T-cell (primary cell): ENCODE data around the gene GAB4. TPM values are rescaled to one million over a fixed set of nuclear protein-coding genes. Genes with fewer than 3 reads are reported as not detected.

Experiments
- ATAC-seq, 4 experiments: fragments of 200-7000 bp in 3 of 4; fragments of 150-1000 bp in 1 of 4; cut with Tn5 transposase; replicated peaks in 1 of 4; 1 replicate in 3 of 4; 2 replicates in 1 of 4; pipeline ENCODE4 v1.10.0; 2021; ENCODE audit warnings: moderate library complexity in 3 of 4, mild to moderate bottlenecking in 2 of 4, moderate number of reproducible peaks in 1 of 4
- CTCF ChIA-PET, 2 donors: fragments of 300-600 bp; sonication (Branson Sonifier 250); formaldehyde crosslinking; loops; one replicate each; lab custom pipeline; 2022; ENCODE audit warnings: antibody characterized with exemption in 2 of 2; lab: Charles Lee
- POLR2A ChIA-PET, 2 donors: fragments of 300-600 bp; sonication (Branson Sonifier 250); formaldehyde crosslinking; loops; one replicate each; lab custom pipeline; 2022; ENCODE audit warnings: antibody characterized with exemption in 2 of 2; lab: Charles Lee
- DNase-seq, 35 experiments: peaks; one replicate each; pipeline versions ENCODE4 v3.0.0 to v3.0.0-alpha.2; 2013 to 2023
- H3K27ac ChIP-seq: one replicate; pipeline ENCODE4 v1.5.1; 2013; ENCODE audit warnings: low read length
- H3K27me3 ChIP-seq, 2 experiments: replicated peaks in 1 of 2; 1 replicate in 1 of 2; 2 replicates in 1 of 2; pipeline versions ENCODE4 v1.6.1 to v1.7.0; 2013; ENCODE audit warnings: low read length in 1 of 2, mixed read lengths in 1 of 2; ENCODE audit not compliant: control insufficient read depth in 2 of 2, insufficient read depth in 2 of 2; ENCODE audit errors: extremely low read depth in 1 of 2
- H3K36me3 ChIP-seq, 2 donors: 1 replicate in 1 of 2; 2 replicates in 1 of 2; pipeline versions ENCODE4 v1.6.1 to v1.7.0; 2013; ENCODE audit warnings: low read length in 1 of 2; ENCODE audit not compliant: control insufficient read depth in 2 of 2, insufficient read depth in 1 of 2; ENCODE audit errors: extremely low read depth in 1 of 2
- H3K4me1 ChIP-seq, 2 experiments: 1 replicate in 1 of 2; 2 replicates in 1 of 2; pipeline versions ENCODE4 v1.6.1 to v1.7.0; 2013; ENCODE audit warnings: low read length in 2 of 2, mixed read lengths in 1 of 2; ENCODE audit not compliant: insufficient read depth in 2 of 2, control insufficient read depth in 1 of 2; ENCODE audit errors: extremely low read depth in 1 of 2
- H3K4me3 ChIP-seq, 2 donors: 1 replicate in 1 of 2; 2 replicates in 1 of 2; pipeline versions ENCODE4 v1.5.1 to v1.7.0; 2013; ENCODE audit warnings: mild to moderate bottlenecking in 2 of 2, low read length in 1 of 2, moderate library complexity in 1 of 2; ENCODE audit not compliant: control insufficient read depth in 1 of 2; ENCODE audit errors: extremely low read depth in 1 of 2
- H3K9me3 ChIP-seq: 2 replicates; pipeline ENCODE4 v1.7.0; 2013
- H3K27ac Mint-ChIP-seq, 2 donors: one replicate each; pipeline ENCODE4 v1.8.0; 2020 to 2021; ENCODE audit warnings: mild to moderate bottlenecking in 2 of 2, mixed read lengths in 2 of 2
- H3K27me3 Mint-ChIP-seq, 2 donors: one replicate each; pipeline ENCODE4 v1.8.0; 2021 to 2022; ENCODE audit warnings: mixed read lengths in 2 of 2
- H3K36me3 Mint-ChIP-seq: one replicate; pipeline ENCODE4 v1.8.0; 2021; ENCODE audit warnings: mixed read lengths
- H3K4me1 Mint-ChIP-seq, 3 donors: one replicate each; pipeline ENCODE4 v1.8.0; 2020 to 2022; ENCODE audit warnings: mixed read lengths in 3 of 3, mild to moderate bottlenecking in 1 of 3
- H3K4me3 Mint-ChIP-seq, 3 donors: one replicate each; pipeline ENCODE4 v1.8.0; 2020 to 2022; ENCODE audit warnings: mild to moderate bottlenecking in 3 of 3, mixed read lengths in 3 of 3, moderate library complexity in 3 of 3
- H3K9me3 Mint-ChIP-seq, 3 donors: one replicate each; pipeline ENCODE4 v1.8.0; 2020 to 2022; ENCODE audit warnings: mixed read lengths in 3 of 3
- WGBS: methylation state at CpG from one replicate; pipeline ENCODE4 v1.1.5; 2013; ENCODE audit warnings: missing lambda C conversion rate; ENCODE audit not compliant: insufficient coverage; 5-methylcytosine and 5-hydroxymethylcytosine counted together
- total RNA-seq, 35 experiments: library from RNA in 6 of 35; stranded (reverse) in 6 of 35; fragments of 120-200 nt in 1 of 35; gene quantifications; one replicate each; pipeline versions ENCODE4 v1.2.1 to v1.2.4 and lab custom pipeline; 2013 to 2026

GAB4 gene
- total RNA-seq, 5 donors from 2014 or later (not counting 1 experiment from before 2014, with no cell fraction given): 0.28 TPM; not detected in 4

- DNase-seq (no peak), ATAC-seq (no peak)
- no peaks in the 10 kb centered on the region for H3K9me3 ChIP-seq
- H3K4me1 ChIP-seq: no peaks in the 10 kb centered on the region
- H3K27me3 Mint-ChIP-seq: no peaks in the 10 kb centered on the region
- no peak overlapping the region for H3K4me3 ChIP-seq
- H3K27me3 ChIP-seq: peaks cover 0 to 11% of the 10 kb centered on the region in 2 experiments
- peaks cover 0 to 6% (median 3%) of the 10 kb centered on the region in 3 donors for H3K4me1 Mint-ChIP-seq
- WGBS: 76% methylated on average over 5 of the region's 5 CpGs
- ChIA-PET POLR2A (no interaction called here), CTCF (no interaction called here)
- H3K36me3 ChIP-seq: no peaks in the 10 kb centered on the region
- no peaks in the 10 kb centered on the region for H3K36me3 Mint-ChIP-seq
- H3K27ac ChIP-seq: no peak overlapping the region
- H3K27ac Mint-ChIP-seq: no peak overlapping the region
- no peaks in the 10 kb centered on the region for H3K9me3 Mint-ChIP-seq
- H3K4me3 Mint-ChIP-seq: no peak overlapping the region
Measured at GRCh38 chr22:16965560-16965959, 42.5 kb downstream of the GAB4 start.

- H3K9me3 Mint-ChIP-seq: no peaks in the 10 kb centered on the region
- no peak overlapping the region for H3K4me3 ChIP-seq
- no peaks in the 10 kb centered on the region for H3K27me3 Mint-ChIP-seq
- DNase-seq (no peak), ATAC-seq (no peak)
- no peaks in the 10 kb centered on the region for H3K36me3 Mint-ChIP-seq
- CTCF ChIA-PET: no interaction called here
- H3K36me3 ChIP-seq: no peaks in the 10 kb centered on the region
- WGBS: 61% methylated on average over 3 of the region's 7 CpGs
- POLR2A ChIA-PET: no interaction called here
- no peak overlapping the region for H3K27ac Mint-ChIP-seq
- no peaks in the 10 kb centered on the region for H3K9me3 ChIP-seq
- H3K4me3 Mint-ChIP-seq: no peak overlapping the region
- peaks cover 0 to 3% (median 2%) of the 10 kb centered on the region in 3 donors for H3K4me1 Mint-ChIP-seq
- H3K4me1 ChIP-seq: no peaks in the 10 kb centered on the region
- H3K27me3 ChIP-seq: peaks cover 0 to 11% of the 10 kb centered on the region in 2 experiments
- no peak overlapping the region for H3K27ac ChIP-seq
Measured at GRCh38 chr22:16965083-16965482, 42.9 kb downstream of the GAB4 start.

GRCh38 chr22:16964366-16964765 is 43.7 kb downstream of the GAB4 start:
- no peak for ATAC-seq
- ChIA-PET POLR2A (no interaction called here), CTCF (no interaction called here)
- Histone ChIP-seq H3K4me1 (no peaks in the 10 kb centered on the region), H3K9me3 (no peaks in the 10 kb centered on the region), H3K36me3 (no peaks in the 10 kb centered on the region), H3K27ac (no peak overlapping the region), H3K27me3 (peaks cover 0 to 4% of the 10 kb centered on the region in 2 experiments), H3K4me3 (no peak overlapping the region)
- H3K36me3 Mint-ChIP-seq: no peaks in the 10 kb centered on the region
- DNase-seq: no peak
- WGBS: 60% methylated on average over 2 of the region's 5 CpGs
- no peak overlapping the region for H3K4me3 Mint-ChIP-seq
- H3K27me3 Mint-ChIP-seq: no peaks in the 10 kb centered on the region
- H3K9me3 Mint-ChIP-seq: no peaks in the 10 kb centered on the region
- H3K27ac Mint-ChIP-seq: no peak overlapping the region
- no peaks in the 10 kb centered on the region for H3K4me1 Mint-ChIP-seq

- ChIA-PET POLR2A (no interaction called here), CTCF (interaction anchor here in 1 of 2 donors (0.5 kb wide), 1 partner anchor 81 kb away, joined by 3 read pairs; no protein-coding TSS in a partner anchor)
- Mint-ChIP-seq H3K9me3 (no peaks in the 10 kb centered on the region), H3K27me3 (no peaks in the 10 kb centered on the region), H3K4me3 (no peak overlapping the region), H3K4me1 (no peaks in the 10 kb centered on the region), H3K36me3 (no peaks in the 10 kb centered on the region), H3K27ac (no peak overlapping the region)
- peaks cover 0 to 2% of the 10 kb centered on the region in 2 experiments for H3K27me3 ChIP-seq
- H3K9me3 ChIP-seq: no peaks in the 10 kb centered on the region
- no peak overlapping the region for H3K4me3 ChIP-seq
- no peak overlapping the region for H3K27ac ChIP-seq
- H3K36me3 ChIP-seq: no peaks in the 10 kb centered on the region
- ATAC-seq (no peak), DNase-seq (no peak)
- no peaks in the 10 kb centered on the region for H3K4me1 ChIP-seq
- 81% methylated on average over 16 of the region's 18 CpGs for WGBS
Measured at GRCh38 chr22:16963189-16963945, 44.7 kb downstream of the GAB4 start.

GRCh38 chr22:16962501-16962900 is 45.5 kb downstream of the GAB4 start:
- 88% methylated on average over 5 of the region's 7 CpGs for WGBS
- POLR2A ChIA-PET: no interaction called here
- CTCF ChIA-PET: no interaction called here

GRCh38 chr22:16961477-16962186 is 46.4 kb downstream of the GAB4 start:
- no peaks in the 10 kb centered on the region for H3K36me3 ChIP-seq
- ChIA-PET CTCF (no interaction called here), POLR2A (no interaction called here)
- Mint-ChIP-seq H3K27me3 (no peaks in the 10 kb centered on the region), H3K4me3 (no peak overlapping the region), H3K36me3 (no peaks in the 10 kb centered on the region), H3K4me1 (peaks cover 0 to 1% (median 0%) of the 10 kb centered on the region in 3 donors), H3K9me3 (no peaks in the 10 kb centered on the region), H3K27ac (no peak overlapping the region)
- ATAC-seq (no peak), DNase-seq (no peak)
- no peak overlapping the region for H3K4me3 ChIP-seq
- WGBS: 78% methylated on average over 10 of the region's 14 CpGs
- H3K9me3 ChIP-seq: no peaks in the 10 kb centered on the region
- H3K27ac ChIP-seq: no peak overlapping the region
- no peaks in the 10 kb centered on the region for H3K4me1 ChIP-seq
- peaks cover 0 to 2% of the 10 kb centered on the region in 2 experiments for H3K27me3 ChIP-seq

More at GRCh38 chr22:16962501-16962900, 45.5 kb downstream of the GAB4 start:
- ATAC-seq: no peak
- no peak overlapping the region for H3K27ac ChIP-seq
- Mint-ChIP-seq H3K4me3 (no peak overlapping the region), H3K9me3 (no peaks in the 10 kb centered on the region), H3K4me1 (no peaks in the 10 kb centered on the region), H3K27me3 (no peaks in the 10 kb centered on the region), H3K36me3 (no peaks in the 10 kb centered on the region), H3K27ac (no peak overlapping the region)
- no peak for DNase-seq
- no peaks in the 10 kb centered on the region for H3K36me3 ChIP-seq
- H3K4me3 ChIP-seq: no peak overlapping the region
- peaks cover 0 to 2% of the 10 kb centered on the region in 2 experiments for H3K27me3 ChIP-seq
- no peaks in the 10 kb centered on the region for H3K4me1 ChIP-seq
- no peaks in the 10 kb centered on the region for H3K9me3 ChIP-seq
